HG03064 (cell line): Measurements from ENCODE around the gene SEC22C.

Experiments
- ATAC-seq: cut with Tn5 transposase; IDR thresholded peaks from one replicate; pipeline ENCODE4 v1.9.1; 2021; ENCODE audit warnings: low read depth; ENCODE audit not compliant: unreplicated experiment

The SEC22C gene

GRCh38 chr3:42501321-42501680 lies 80.5 kb downstream of the SEC22C start:
- ATAC-seq: no peak

- no peak for ATAC-seq
Measured at GRCh38 chr3:42500909-42501308, 80.9 kb downstream of the SEC22C start.

GRCh38 chr3:42500091-42500490 lies 81.7 kb downstream of the SEC22C start:
- ATAC-seq: no peak

- ATAC-seq: no peak
Measured at GRCh38 chr3:42499478-42499871, 82.3 kb downstream of the SEC22C start.

GRCh38 chr3:42498791-42499477 lies 82.8 kb downstream of the SEC22C start:
- no peak for ATAC-seq

DNA sequence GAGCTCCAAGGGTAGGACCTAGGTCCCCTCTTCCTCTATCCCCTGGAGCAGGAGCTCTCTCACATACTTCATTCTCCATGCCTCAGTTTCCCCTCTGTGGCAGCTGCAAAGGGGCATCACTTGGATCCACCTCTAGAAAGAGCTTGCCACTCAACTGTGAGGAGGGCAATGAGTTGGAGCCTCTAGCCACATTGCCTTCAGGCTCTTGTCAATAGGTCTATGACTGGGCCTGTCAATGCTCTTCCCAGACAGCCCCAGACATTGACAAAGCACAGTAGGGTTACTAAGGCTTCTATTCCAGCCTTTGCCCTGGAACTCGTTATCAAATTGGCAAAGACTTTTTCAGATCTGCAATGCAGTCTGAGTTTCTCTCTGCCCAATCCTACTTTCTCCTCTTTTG lies 83.7 kb downstream of the SEC22C start:
- no peak for ATAC-seq
